ENCODE data around the gene RHBDL1.
A peak's percentile ranks its signal among the peaks of the same experiment; 100 is the strongest.

Gene RHBDL1

GRCh38 chr16:645852-646678, 29.4 kb upstream of the RHBDL1 start:
- TF ChIP-seq ZFX (IDR thresholded peaks at IDR 0.05; ENCODE audit: borderline replicate concordance), result no peak
- TF ChIP-seq, protein P1, sequence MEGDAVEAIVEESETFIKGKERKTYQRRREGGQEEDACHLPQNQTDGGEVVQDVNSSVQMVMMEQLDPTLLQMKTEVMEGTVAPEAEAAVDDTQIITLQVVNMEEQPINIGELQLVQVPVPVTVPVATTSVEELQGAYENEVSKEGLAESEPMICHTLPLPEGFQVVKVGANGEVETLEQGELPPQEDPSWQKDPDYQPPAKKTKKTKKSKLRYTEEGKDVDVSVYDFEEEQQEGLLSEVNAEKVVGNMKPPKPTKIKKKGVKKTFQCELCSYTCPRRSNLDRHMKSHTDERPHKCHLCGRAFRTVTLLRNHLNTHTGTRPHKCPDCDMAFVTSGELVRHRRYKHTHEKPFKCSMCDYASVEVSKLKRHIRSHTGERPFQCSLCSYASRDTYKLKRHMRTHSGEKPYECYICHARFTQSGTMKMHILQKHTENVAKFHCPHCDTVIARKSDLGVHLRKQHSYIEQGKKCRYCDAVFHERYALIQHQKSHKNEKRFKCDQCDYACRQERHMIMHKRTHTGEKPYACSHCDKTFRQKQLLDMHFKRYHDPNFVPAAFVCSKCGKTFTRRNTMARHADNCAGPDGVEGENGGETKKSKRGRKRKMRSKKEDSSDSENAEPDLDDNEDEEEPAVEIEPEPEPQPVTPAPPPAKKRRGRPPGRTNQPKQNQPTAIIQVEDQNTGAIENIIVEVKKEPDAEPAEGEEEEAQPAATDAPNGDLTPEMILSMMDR (IDR thresholded peaks at IDR 0.05), result no peak
- peak overlapping the region; percentile 96 for H3K27ac ChIP-seq

DNA sequence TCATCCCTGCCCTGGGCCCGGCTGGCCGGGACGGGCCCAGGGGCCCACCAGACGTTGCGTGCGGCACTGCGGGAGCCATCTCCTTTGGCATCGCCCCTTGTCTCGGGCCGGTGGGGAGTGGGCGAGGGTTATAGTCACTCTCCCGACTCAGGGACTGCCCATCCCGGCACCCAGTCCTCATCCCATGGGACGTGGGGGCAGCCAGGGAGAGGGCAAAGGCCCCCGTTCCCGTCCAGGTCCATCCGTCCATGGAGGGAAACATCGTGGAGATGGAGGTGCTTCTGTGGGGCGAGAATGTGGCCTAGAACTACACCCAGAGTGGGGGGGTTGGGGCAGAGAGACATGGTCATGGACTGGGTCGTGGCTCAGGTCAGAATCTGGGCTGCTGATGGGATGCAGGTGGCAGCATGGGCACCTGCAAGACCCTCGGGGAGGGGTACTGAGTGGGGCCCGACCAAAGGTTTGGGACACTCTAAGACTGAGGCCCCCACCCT, 28.7 kb upstream of the RHBDL1 start:
- TF ChIP-seq, protein P1 (IDR thresholded peaks at IDR 0.05), result no peak
- TF ChIP-seq ZFX (IDR thresholded peaks at IDR 0.05; ENCODE audit: borderline replicate concordance), result no peak
- peak overlapping the region; percentile 96 for H3K27ac ChIP-seq

GRCh38 chr16:647173-647902, 28.1 kb upstream of the RHBDL1 start:
- H3K27ac ChIP-seq, result peak overlapping the region; percentile 96
- TF ChIP-seq ZFX (IDR thresholded peaks at IDR 0.05; ENCODE audit: borderline replicate concordance), result no peak
- TF ChIP-seq, protein P1 (IDR thresholded peaks at IDR 0.05), result no peak

DNA sequence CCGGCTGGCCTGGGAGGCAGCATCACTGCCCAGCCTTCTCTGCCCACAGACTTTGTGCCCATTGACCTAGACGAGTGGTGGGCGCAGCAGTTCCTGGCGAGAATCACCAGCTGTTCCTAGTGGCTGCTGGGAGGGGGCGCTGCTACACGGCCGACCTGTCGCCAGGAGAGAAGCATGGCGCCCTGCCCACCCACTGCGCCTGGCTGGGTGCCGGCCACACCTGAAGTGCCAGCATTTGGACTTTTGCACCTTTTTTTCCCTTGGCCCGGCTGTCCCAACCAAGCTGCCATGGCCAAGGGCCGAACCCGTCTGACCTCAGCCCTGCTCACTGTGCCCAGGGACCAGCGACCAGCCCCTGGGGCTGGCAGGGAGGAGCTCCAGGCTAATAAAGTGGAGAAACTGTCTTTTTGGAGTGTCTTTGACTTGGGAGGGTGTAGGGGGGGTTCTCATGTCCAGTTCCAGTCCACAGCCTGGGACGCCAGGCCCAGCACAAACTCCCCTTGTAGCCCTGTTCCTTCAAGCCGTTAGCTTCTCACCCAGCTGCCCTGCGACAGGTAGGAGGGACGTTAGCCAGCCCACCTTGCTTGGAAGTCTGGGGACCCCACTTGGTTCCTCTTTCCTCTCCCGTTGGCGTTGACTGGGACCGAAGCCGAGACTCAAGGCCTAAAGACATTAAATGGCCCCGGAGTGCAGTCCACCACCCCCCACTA, 27.2 kb upstream of the RHBDL1 start:
- H3K27ac ChIP-seq, result peak overlapping the region; percentile 96
- TF ChIP-seq, protein P1 (IDR thresholded peaks at IDR 0.05), result peak; percentile 90
- TF ChIP-seq ZFX (IDR thresholded peaks at IDR 0.05; ENCODE audit: borderline replicate concordance), result no peak

DNA sequence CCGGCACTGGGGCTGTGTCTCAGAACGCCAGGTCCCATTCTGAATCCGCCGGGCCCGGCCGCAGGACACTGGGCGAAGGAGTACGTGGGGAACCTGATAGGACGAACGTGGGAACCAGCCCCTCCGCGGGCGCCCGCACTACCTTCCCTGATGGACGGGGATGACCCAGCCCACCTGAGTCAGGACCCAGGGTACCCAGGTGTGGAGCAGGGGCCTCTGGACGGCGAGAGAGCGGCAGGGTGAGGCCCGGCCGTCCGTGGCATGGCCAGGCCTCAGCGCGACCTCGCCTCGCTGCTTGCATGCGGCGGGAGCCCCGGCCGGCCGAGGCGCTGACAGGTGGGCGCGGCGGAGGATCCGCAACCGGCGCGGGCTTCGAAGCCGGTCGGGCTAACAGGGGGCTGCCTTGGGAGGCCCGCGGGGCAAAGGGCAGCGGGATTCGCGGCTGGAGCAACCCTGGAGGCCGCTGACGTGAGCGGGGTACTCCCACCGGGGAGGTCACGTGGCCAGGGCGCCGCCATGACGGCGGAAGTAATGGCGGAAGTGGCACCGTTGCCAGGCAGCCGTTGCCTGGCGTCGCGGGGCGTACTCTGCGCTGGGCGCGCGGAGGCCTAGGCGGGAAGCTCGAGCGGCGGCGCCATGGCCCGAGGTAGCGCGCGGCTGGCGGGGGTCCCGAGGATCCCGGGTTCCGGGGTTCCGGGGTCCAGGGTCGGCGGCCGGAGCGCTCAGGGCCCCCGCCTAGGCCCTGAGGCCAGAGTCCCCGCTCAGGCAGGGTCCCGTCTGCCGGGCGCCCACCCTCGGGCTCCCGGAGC, 26.5 kb upstream of the RHBDL1 start, which contains the start of gene WDR90:
TSS of gene WDR90 (plus strand) at position 585 of the 809 bp plus-strand sequence. CDS start at position 637, 52 bp downstream.
- TF ChIP-seq ZFX (IDR thresholded peaks at IDR 0.05; ENCODE audit: borderline replicate concordance), result no peak
- peak within 1 kb of the TSS; percentile 96 for H3K27ac ChIP-seq

DNA sequence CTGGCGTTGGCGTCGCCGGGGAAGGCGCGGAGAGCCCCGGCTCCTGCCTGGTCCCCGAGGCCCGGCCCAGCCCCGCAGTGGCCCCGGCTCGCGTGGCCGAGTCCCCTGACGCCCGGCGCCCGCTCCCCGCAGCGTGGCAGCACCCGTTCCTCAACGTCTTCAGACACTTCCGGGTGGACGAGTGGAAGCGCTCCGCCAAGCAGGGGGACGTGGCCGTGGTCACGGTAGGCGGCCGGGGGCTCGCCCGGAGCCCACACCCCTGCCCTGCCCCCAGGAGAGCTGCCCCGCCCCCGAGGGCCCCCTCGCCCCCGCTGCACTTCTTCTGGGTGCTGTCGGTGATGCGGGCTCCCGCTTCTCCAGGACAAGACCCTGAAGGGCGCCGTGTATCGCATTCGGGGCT, 25.8 kb upstream of the RHBDL1 start:
- peak overlapping the region; percentile 96 for H3K27ac ChIP-seq
- TF ChIP-seq, protein P1 (IDR thresholded peaks at IDR 0.05), result no peak
- TF ChIP-seq ZFX (IDR thresholded peaks at IDR 0.05; ENCODE audit: borderline replicate concordance), result no peak

Data from 22Rv1 (cell line).